ENCODE results near the gene BLMH.

- TF ChIP-seq, protein P1, sequence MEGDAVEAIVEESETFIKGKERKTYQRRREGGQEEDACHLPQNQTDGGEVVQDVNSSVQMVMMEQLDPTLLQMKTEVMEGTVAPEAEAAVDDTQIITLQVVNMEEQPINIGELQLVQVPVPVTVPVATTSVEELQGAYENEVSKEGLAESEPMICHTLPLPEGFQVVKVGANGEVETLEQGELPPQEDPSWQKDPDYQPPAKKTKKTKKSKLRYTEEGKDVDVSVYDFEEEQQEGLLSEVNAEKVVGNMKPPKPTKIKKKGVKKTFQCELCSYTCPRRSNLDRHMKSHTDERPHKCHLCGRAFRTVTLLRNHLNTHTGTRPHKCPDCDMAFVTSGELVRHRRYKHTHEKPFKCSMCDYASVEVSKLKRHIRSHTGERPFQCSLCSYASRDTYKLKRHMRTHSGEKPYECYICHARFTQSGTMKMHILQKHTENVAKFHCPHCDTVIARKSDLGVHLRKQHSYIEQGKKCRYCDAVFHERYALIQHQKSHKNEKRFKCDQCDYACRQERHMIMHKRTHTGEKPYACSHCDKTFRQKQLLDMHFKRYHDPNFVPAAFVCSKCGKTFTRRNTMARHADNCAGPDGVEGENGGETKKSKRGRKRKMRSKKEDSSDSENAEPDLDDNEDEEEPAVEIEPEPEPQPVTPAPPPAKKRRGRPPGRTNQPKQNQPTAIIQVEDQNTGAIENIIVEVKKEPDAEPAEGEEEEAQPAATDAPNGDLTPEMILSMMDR (IDR thresholded peaks at IDR 0.05; ENCODE audit: low read depth, low read length, poor library complexity, severe bottlenecking): no peak
- TF ChIP-seq EZH2phosphoT487 (IDR thresholded peaks at IDR 0.05; ENCODE audit: borderline replicate concordance, low read length): no peak
Measured at GRCh38 chr17:30334421-30334820, 42.7 kb upstream of the BLMH start.

Data from DOHH2 (cell line).